GM18511 (cell line): ENCODE measurements around the gene ATF2.

Experiments
- ATAC-seq: cut with Tn5 transposase; IDR thresholded peaks from one replicate; pipeline ENCODE4 v1.9.1; 2021; ENCODE audit warnings: mild to moderate bottlenecking, moderate library complexity; ENCODE audit not compliant: unreplicated experiment

ATF2 gene

GRCh38 chr2:175034716-175035115 lies 133.3 kb downstream of the ATF2 start:
- no peak for ATAC-seq

GRCh38 chr2:175030380-175031271 lies 137.4 kb downstream of the ATF2 start:
- ATAC-seq: no peak

- ATAC-seq: no peak
Measured at GRCh38 chr2:175027755-175028154, 140.2 kb downstream of the ATF2 start.

GRCh38 chr2:175026385-175026784 lies 141.6 kb downstream of the ATF2 start:
- no peak for ATAC-seq

GRCh38 chr2:175025946-175026345 lies 142.1 kb downstream of the ATF2 start:
- ATAC-seq: no peak

- no peak for ATAC-seq
Measured at GRCh38 chr2:175025233-175025632, 142.8 kb downstream of the ATF2 start.

GRCh38 chr2:175022923-175023322 lies 145.1 kb downstream of the ATF2 start:
- no peak for ATAC-seq
